CD4-positive, alpha-beta T cell treated with Interleukin-2 at 100 ng/mL for 4 hours (primary cell): ENCODE data around the gene NTN1.
"Not testable (repeated sequence)": the region's sequence is repeated elsewhere in the genome, so short reads cannot be mapped to it uniquely, and the experiment has no call there.

ENCODE experiments used
- DNase-seq: peaks from one replicate; pipeline ENCODE4 v3.0.0-alpha.2; 2020; ENCODE audit warnings: low spot score

Gene NTN1

GRCh38 chr17:9021158-9021991 is at the start of gene NTN1:
Gene NTN1, plus strand, starts transcription at chr17:9021510. Its CDS starts 864 bp downstream, at chr17:9022374.
- peak; percentile 36 for DNase-seq

DNA sequence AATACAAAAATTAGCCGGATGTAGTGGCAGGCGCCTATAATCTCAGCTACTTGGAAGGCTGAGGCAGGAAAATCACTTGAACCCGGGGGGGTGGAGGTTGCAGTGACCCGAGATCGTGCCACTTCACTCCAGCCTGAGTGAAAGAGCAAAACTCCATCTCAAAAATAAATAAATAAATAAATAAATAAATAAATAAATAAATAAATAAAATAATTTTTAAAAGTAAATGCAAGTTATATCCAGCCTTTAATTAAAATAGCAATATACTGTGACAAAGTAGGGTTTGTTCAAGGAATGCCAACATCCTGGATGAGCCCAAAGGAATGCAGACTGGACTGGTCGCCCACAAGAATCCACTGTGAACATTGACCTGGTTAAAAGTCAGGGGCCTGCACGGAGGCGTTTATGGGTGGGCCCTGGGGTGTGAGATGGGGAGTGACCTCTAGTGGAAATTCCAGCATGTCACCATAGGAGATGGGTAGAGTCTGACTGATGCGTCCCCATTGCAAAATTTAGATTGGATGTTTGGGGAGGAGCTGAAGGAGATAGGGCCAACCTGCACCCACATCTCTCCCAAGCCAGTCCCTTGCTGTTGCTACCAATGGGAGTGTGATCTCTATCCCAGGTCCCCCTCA is 46.1 kb upstream of the NTN1 start:
- DNase-seq, result no peak

DNA sequence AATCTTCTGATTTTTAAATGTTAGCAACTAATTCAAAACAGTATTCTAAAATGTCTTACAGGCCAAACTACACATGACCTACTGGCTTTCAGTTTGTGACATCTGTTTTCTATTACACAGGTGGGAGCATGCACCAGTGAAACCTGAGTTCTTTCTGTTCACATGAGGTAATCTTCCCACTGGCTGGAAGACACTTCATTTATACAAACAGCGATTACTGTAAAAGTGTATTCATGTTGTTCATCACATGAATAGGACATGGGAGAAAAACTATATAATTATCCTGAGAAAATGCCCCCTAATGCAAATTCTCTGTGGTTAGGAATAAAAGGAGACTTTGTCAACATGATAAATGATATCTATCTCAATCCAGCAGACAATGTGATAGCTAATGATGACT is 44.7 kb upstream of the NTN1 start:
- DNase-seq, result no peak

GRCh38 chr17:8979715-8980114 is 41.6 kb upstream of the NTN1 start:
- no peak for DNase-seq

DNA sequence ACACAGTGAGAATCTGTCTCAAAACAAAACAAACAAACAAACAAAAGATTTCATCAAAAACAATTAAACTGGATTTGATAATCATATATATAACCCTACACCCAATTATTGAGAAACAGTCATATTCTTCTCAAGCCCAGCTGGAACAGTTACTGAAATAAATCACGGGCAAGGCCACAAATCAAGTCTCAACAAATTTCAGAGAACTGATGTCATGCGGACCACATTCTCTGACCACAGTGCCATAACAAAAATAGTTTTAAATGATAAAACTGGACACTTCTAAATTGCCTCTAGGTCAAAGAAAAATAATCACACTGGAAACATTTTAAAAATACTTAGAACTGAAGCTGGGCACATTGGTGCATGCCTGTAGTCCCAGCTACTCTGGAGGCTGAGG is 39.9 kb upstream of the NTN1 start:
- DNase-seq, result no peak

GRCh38 chr17:8984225-8984624 is 37.1 kb upstream of the NTN1 start:
- not testable (repeated sequence) for DNase-seq

GRCh38 chr17:8985054-8985701 is 36.1 kb upstream of the NTN1 start:
- no peak for DNase-seq

DNA sequence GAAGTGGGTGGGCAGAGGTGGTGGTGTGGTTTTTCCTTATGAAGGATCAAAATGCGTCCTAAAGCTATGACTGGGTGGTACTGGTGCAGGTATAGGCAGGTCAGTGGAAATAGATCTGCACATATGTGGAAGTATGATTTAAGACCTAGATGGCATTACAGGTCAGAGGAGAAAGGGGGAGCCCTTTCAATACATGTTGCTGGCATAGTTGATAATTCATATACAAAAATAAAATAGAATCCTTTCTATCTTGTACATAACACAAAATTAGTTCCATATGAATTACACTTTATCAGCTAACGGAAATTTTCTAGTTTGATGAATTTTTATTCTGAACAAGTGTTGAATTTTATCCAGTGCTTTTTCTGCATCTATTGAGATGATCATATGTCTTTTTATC is 35.0 kb upstream of the NTN1 start:
- no peak for DNase-seq

DNA sequence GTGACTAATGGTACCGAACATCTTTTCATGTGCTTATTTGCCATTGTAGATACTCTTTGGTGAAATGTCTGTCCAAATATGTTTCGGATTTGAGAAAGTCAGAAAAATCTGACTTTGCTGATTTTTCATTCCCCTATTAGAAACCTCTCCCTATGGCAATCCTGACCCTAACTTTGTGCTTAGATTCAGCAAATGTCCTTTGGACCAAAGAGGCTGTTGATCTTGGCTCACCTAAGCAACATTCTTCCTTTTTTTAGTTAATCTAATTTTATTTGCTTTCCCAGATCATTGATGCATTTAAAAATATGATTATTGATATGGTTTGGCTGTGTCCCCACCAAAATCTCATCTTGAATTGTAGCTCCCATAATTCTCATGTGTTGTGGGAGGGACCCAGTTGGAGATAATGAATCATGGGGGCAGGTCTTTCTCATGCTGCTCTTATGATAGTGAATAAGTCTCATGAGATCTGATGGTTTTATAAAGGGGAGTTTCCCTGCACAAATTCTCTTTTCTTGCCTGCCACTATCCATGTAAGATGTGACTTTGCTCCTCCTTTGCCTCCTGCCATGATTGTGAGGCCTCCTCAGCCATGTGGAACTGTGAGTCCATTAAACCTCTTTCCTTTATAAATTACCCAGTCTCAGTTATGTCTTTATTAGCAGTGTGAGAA is 32.9 kb upstream of the NTN1 start:
- DNase-seq, result not testable (repeated sequence)

DNA sequence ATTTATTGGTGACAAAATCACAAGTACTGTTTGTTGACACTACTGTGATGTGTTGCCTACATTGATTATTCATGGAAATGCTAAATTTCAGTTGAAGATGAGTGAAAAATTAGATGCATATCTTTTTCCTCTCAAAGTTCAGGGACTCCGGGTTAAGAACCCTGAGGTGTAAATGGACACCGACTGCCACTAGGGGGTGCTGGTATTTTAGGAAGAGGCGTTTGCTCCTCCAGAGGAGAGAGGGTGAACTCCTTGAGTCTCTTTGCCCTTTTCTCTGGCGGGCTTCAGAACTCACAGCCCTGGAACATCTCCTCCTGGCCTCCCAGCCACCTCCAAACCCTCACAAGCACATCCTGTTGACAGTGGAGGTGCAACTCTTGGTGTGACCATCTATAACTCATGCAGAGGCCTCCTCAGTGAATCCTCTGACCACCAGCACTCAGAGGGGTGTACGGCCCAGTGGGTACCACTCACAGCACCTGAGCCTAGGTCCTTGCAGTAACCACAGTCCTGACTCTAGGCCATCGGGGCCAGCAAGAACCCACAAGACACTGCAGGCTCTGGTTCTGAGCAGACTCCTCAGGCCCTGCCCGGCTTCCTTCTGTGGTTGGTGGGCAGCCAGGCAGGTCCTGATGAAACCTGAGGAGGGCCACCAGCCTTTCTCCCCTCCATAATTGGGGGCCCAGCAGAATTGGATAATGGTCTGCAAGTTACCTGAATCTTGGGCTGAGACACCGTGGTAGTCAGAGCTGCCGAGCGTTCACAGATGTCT is 29.6 kb upstream of the NTN1 start:
- peak; percentile 73 for DNase-seq

- peak; percentile 56 for DNase-seq
Observed at GRCh38 chr17:8994319-8994718, 27.0 kb upstream of the NTN1 start.

- no peak for DNase-seq
Observed at GRCh38 chr17:8995711-8996110, 25.6 kb upstream of the NTN1 start.

DNA sequence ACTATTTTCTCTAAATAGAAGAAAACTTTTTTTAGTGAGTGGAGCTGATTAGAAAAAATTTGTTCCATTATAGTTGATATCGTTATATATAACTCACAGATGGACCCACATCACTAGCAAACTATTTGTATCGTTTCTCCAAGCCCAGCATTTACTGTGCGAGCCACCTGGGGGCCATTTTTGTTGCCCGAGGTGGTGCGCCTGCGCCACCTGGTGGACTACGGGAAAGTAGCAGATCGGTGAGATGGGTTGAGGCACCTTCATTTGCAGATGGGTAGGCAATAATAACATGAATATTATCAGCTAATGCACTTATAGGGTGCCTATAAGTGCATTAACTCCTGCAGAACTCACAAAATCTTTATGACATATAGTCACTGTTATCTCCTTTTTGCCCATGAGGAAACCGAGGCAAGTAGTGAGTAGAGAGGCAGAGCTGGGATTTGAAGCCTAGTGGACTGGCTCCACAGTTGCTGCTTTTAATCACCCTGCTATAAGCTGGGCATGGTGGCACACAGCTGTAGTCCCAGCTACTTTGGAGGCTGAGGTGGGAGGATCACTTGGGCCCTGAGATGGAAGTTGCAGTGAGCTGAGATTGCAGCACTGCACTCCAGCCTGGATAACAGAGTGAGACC is 23.2 kb upstream of the NTN1 start:
- peak; percentile 86 for DNase-seq

DNA sequence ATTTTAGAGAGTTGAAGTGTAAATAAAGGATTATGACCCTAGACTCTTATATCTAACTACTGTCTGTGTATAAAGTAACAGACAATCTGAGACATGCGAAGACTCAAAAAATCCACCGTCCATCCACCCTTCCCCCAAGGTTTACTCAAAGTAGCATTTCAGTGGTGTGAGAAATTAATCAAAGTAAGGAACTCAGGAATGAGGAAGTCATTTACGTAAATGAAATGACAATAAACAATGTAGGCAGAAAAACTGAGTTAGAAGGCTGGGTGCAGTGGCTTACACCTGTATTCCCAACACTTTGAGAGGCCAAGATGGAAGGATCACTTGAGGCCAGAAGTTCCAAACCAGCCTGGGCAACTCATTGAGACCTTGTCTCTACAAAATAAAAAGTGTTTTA is 19.8 kb upstream of the NTN1 start:
- no peak for DNase-seq

- no peak for DNase-seq
Observed at GRCh38 chr17:9002227-9002605, 19.1 kb upstream of the NTN1 start.

- DNase-seq, result no peak
Observed at GRCh38 chr17:9002606-9003354, 18.5 kb upstream of the NTN1 start.

- no peak for DNase-seq
Observed at GRCh38 chr17:9003355-9004131, 17.8 kb upstream of the NTN1 start.

DNA sequence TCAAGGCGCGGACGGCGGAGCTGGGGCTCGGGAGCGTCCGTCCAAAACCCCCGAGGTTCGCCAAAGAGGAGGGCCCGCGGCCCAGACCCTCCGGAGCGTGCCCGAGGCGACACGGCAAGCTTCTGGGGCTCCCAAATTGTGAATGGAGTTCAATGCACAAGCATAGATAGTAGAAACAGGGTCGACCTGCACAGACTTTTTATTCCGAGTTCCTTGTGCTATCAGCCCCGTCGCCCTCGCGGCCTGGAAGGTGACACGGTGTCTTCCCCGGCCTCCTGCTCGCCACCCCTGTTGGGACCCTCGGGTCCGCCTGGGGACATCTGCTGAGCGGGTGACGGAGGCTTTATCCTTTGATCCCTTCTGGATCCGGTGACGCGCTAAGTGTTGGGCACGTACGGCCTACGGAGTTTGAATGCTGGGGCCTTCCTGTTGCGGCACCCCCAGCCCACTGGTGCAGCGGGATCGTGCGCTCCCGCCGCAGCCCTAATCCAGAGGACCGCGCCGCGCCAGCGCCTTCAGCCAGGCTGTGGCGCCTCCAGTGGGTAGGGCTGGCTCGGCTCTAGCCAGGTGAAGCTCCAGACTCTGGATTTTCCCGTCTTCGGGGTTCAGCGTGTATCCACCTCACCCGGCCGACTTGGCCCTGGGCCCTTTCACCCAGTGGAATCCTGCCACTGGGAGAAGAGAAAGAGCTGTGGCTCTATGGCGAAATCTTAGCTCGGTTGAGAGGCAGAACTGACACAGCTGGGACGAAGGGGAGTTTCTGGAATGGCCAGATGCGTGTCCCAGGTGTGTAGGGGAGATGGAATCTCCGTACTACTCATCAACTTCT is 17.0 kb upstream of the NTN1 start:
- DNase-seq, result no peak

DNA sequence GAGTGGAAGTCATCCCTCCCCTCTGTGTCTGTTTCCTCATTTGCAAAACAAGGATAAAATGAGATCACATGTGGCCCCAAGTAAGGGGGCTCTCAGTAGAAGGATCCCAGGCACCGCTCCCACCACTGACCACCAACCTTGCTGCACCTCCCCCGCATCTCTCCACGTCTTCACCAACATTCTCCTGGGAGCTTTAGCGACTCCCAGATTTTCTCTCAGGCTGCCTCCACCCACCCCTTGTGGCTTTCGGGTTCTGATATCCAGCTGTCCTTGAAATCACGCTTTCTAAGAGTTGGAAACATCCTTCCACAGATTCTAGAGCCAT is 16.4 kb upstream of the NTN1 start:
- DNase-seq, result no peak
